HCT116 (cell line): ENCODE data around the gene PRPF19. TPM values are rescaled to one million over a fixed set of nuclear protein-coding genes. Genes with fewer than 3 reads are reported as not detected.

ENCODE experiments used
- ATAC-seq: fragments of 200-7000 bp; cut with Tn5 transposase; 2 replicates; pipeline ENCODE4 v1.9.1; 2020; ENCODE audit warnings: mild to moderate bottlenecking, moderate library complexity
- BruUV-seq: library from RNA; stranded (reverse); fragments of 400-500 nt; replicated peaks from 2 replicates; lab custom pipeline; 2021; lab: Mats Ljungman, UMichigan
- CTCF ChIA-PET: fragments of 300-600 bp; sonication (Branson Sonifier 250); formaldehyde crosslinking; loops from one replicate; lab custom pipeline; 2021; ENCODE audit warnings: antibody characterized with exemption; lab: Charles Lee
- POLR2A ChIA-PET: fragments of 300-600, 350-600 bp; sonication (Branson Sonifier 250); formaldehyde crosslinking; loops from one replicate; lab custom pipeline; 2021; ENCODE audit warnings: antibody characterized with exemption; lab: Charles Lee
- RAD21 ChIA-PET, 2 experiments: fragments of 300-600 bp; sonication (Branson Sonifier 250); formaldehyde crosslinking; loops; one replicate each; lab custom pipeline; 2023; ENCODE audit warnings: low total read pairs in 2 of 2; ENCODE audit not compliant: uncharacterized antibody in 2 of 2, unreplicated experiment in 2 of 2, low non-redundant PET in 1 of 2; lab: Charles Lee
- DNase-seq: peaks from one replicate; pipeline ENCODE4 v3.0.0-alpha.2; 2010; ENCODE audit warnings: low read depth, low spot score
- H2AFZ ChIP-seq: fragments of 200-600 bp; shearing (Covaris generic), sonication (generic); 2 replicates; pipeline ENCODE4 v1.6.1; 2017; ENCODE audit warnings: low read depth, mixed run types, mixed read lengths, antibody characterized with exemption, low read length; ENCODE audit not compliant: poor library complexity, severe bottlenecking
- H3K27ac ChIP-seq: 2 replicates; pipeline ENCODE4 v1.5.1; 2012; ENCODE audit warnings: low read depth, low read length
- H3K27me3 ChIP-seq: fragments of 200-600 bp; sonication (generic); 2 replicates; pipeline ENCODE4 v1.6.1; 2016; ENCODE audit warnings: mixed run types, low read length, mixed read lengths; ENCODE audit not compliant: insufficient read depth
- H3K36me3 ChIP-seq, 2 experiments: fragments of 200-500 bp in 1 of 2; fragments of 200-600 bp in 1 of 2; sonication (Bioruptor generic) in 1 of 2; sonication (generic) in 1 of 2; 2 replicates each; pipeline versions ENCODE4 v1.5.1 to v1.6.1; 2014 to 2016; ENCODE audit warnings: low read length in 2 of 2, inconsistent platforms in 1 of 2, mixed read lengths in 1 of 2, mixed run types in 1 of 2; ENCODE audit not compliant: insufficient read depth in 2 of 2, control insufficient read depth in 1 of 2
- H3K4me1 ChIP-seq, 2 experiments: fragments of 200-600 bp in 1 of 2; sonication (generic) in 1 of 2; 2 replicates each; pipeline versions ENCODE4 v1.5.1 to v1.6.1; 2012 to 2017; ENCODE audit warnings: low read length in 2 of 2, inconsistent platforms in 1 of 2, mild to moderate bottlenecking in 1 of 2, mixed read lengths in 1 of 2, mixed run types in 1 of 2, moderate library complexity in 1 of 2; ENCODE audit not compliant: insufficient read depth in 2 of 2, control insufficient read depth in 1 of 2
- H3K4me2 ChIP-seq: fragments of 200-600 bp; sonication (generic); 2 replicates; pipeline ENCODE4 v1.6.1; 2017; ENCODE audit warnings: mixed run types, low read length, mixed read lengths
- H3K4me3 ChIP-seq, 2 experiments: fragments of 200-600 bp in 1 of 2; sonication (generic) in 1 of 2; replicated peaks in 1 of 2; 2 replicates each; pipeline ENCODE4 v1.5.1; 2011 to 2016; ENCODE audit warnings: low read length in 2 of 2, control low read depth in 1 of 2, low read depth in 1 of 2, mild to moderate bottlenecking in 1 of 2, mixed read lengths in 1 of 2, mixed run types in 1 of 2
- H3K79me2 ChIP-seq: fragments of 200-600 bp; sonication (generic); 2 replicates; pipeline ENCODE4 v1.6.1; 2017; ENCODE audit warnings: mild to moderate bottlenecking, mixed run types, low read length, moderate library complexity, mixed read lengths; ENCODE audit not compliant: insufficient read depth
- H3K9ac ChIP-seq: fragments of 200-600 bp; sonication (generic); 2 replicates; pipeline ENCODE4 v1.6.1; 2016; ENCODE audit warnings: low read length, mixed read lengths
- H3K9me2 ChIP-seq: fragments of 200-600 bp; sonication (generic), shearing (Covaris generic); 2 replicates; pipeline ENCODE4 v1.6.1; 2017; ENCODE audit warnings: mixed run types, mild to moderate bottlenecking, moderate library complexity; ENCODE audit not compliant: insufficient read depth
- H3K9me3 ChIP-seq, 2 experiments: fragments of 200-500 bp in 1 of 2; fragments of 200-600 bp in 1 of 2; sonication (Bioruptor generic) in 1 of 2; sonication (generic) in 1 of 2; 2 replicates each; pipeline ENCODE4 v1.6.1; 2014 to 2017; ENCODE audit warnings: low read length in 2 of 2, mixed read lengths in 2 of 2, inconsistent platforms in 1 of 2, low read depth in 1 of 2, mild to moderate bottlenecking in 1 of 2, mixed run types in 1 of 2, moderate library complexity in 1 of 2; ENCODE audit not compliant: control insufficient read depth in 1 of 2, insufficient read depth in 1 of 2
- H4K20me1 ChIP-seq: fragments of 200-600 bp; sonication (generic), shearing (Covaris generic); 2 replicates; pipeline ENCODE4 v1.6.1; 2017; ENCODE audit warnings: mixed run types, mild to moderate bottlenecking, moderate library complexity; ENCODE audit not compliant: insufficient read depth
- ELF1 ChIP-seq: IDR thresholded peaks from 2 replicates; pipeline ENCODE4 v1.6.1; 2012; ENCODE audit warnings: low read depth, borderline replicate concordance
- EZH2 ChIP-seq: fragments of 200-600 bp; sonication (generic); IDR thresholded peaks from 2 replicates; pipeline ENCODE4 v1.6.1; 2017; ENCODE audit warnings: antibody characterized with exemption, mixed run types
- SP1 ChIP-seq: IDR thresholded peaks from 2 replicates; pipeline ENCODE4 v1.6.1; 2012; ENCODE audit warnings: low read depth
- ZNF274 ChIP-seq: fragments of 200-500 bp; sonication (Bioruptor generic); IDR thresholded peaks from 2 replicates; pipeline ENCODE4 v1.6.1; 2014; ENCODE audit warnings: mild to moderate bottlenecking, low read depth, low read length, inconsistent platforms
- intact Hi-C: fragments of 100-400 bp; cut with micrococcal nuclease; formaldehyde crosslinking; loops from 2 replicates; pipeline ENCODE4 v1.10.0; 2022
- total RNA-seq: library from RNA; stranded (reverse); gene quantifications from one replicate; pipeline ENCODE4 v1.2.1, GENCODE V29; 2021; ENCODE audit not compliant: unreplicated experiment
- TF ChIP-seq, protein P1 (sequence below): IDR thresholded peaks from 2 replicates; pipeline ENCODE4 v1.6.1; 2011; ENCODE audit warnings: mild to moderate bottlenecking, low read length, moderate library complexity; ENCODE audit not compliant: insufficient replicate concordance; ENCODE audit errors: extremely low read depth

The PRPF19 gene
- total RNA-seq, 1 experiment from 2014 or later = 156 TPM

DNA sequence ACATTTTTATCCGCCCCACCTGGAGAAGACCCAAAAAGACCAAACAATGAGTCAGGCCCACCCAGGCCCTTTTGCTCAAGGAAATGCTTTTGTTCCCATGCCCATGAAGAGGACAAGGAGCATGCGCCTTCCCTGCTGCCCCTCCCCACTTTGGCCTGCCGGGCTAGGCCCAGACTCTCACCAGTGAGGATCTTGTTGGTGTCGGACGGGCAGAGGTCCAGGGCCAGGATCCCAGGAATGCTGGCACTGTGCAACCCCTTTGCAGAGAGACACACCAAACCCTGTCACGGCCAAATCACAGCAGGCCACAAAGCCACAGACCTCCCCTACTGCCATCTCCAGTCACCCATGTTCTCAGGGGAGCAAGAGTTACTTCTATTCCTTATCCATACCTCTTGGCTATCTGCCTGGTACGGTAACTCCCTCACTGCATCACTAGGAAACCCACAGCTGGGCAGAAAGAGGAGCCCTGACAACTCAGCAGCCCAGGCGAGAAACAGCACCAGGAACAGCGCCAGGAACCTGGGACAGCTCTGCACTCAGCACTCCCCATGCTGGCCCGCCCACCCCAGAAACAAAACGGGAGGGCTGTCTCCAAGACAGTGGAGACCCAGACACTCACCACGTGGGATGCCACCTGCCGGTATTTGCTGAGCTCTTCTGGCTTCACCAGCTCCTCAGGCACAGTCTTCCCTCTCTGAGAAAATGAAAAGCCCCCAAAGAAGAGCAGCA lies 5.5 kb downstream of the PRPF19 start:
- H2AFZ ChIP-seq = no peak overlapping the region
- H3K4me3 ChIP-seq = no peak overlapping the region
- ATAC-seq (no peak), DNase-seq (no peak)
- no peaks in the 10 kb centered on the region for H3K9me2 ChIP-seq
- CTCF ChIA-PET = interaction anchor here (2.0 kb wide), 1 partner anchor 13 kb away, joined by 5 read pairs; the partner anchor contains the start of gene TMEM109
- RAD21 ChIA-PET = interaction anchor here in 1 of 2 experiments (1.8 kb wide), 1 partner anchor 70 kb away, joined by 7 read pairs; no protein-coding TSS in a partner anchor
- H3K36me3 ChIP-seq = peaks cover 50 to 65% of the 10 kb centered on the region in 2 experiments
- H4K20me1 ChIP-seq = peaks cover 7% of the 10 kb centered on the region
- BruUV-seq = no TSS peak
- TF ChIP-seq ZNF274 = no peak
- TF ChIP-seq SP1 = no peak
- TF ChIP-seq, protein P1, sequence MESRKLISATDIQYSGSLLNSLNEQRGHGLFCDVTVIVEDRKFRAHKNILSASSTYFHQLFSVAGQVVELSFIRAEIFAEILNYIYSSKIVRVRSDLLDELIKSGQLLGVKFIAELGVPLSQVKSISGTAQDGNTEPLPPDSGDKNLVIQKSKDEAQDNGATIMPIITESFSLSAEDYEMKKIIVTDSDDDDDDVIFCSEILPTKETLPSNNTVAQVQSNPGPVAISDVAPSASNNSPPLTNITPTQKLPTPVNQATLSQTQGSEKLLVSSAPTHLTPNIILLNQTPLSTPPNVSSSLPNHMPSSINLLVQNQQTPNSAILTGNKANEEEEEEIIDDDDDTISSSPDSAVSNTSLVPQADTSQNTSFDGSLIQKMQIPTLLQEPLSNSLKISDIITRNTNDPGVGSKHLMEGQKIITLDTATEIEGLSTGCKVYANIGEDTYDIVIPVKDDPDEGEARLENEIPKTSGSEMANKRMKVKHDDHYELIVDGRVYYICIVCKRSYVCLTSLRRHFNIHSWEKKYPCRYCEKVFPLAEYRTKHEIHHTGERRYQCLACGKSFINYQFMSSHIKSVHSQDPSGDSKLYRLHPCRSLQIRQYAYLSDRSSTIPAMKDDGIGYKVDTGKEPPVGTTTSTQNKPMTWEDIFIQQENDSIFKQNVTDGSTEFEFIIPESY = no peak
- TF ChIP-seq ELF1 = no peak
- TF ChIP-seq EZH2 = no peak
- no peaks in the 10 kb centered on the region for H3K9me3 ChIP-seq
- H3K79me2 ChIP-seq = peaks cover 51% of the 10 kb centered on the region
- H3K9ac ChIP-seq = no peak overlapping the region
- peaks cover 7 to 15% of the 10 kb centered on the region in 2 experiments; a peak in 3 of 4 replicates for H3K4me1 ChIP-seq
- intact Hi-C loops = no loop called here
- H3K27me3 ChIP-seq = no peaks in the 10 kb centered on the region
- POLR2A ChIA-PET = no interaction called here
- no peak overlapping the region for H3K27ac ChIP-seq
- no peak overlapping the region for H3K4me2 ChIP-seq
